ENCODE results near the gene KRT17.
"Not testable (repeated sequence)": the region's sequence is repeated elsewhere in the genome, so short reads cannot be mapped to it uniquely, and the experiment has no call there.

GRCh38 chr17:41628621-41629255 lies 4.4 kb upstream of the KRT17 start:
- not testable (repeated sequence) for TF ChIP-seq CTCF, POLR2A (IDR thresholded peaks at IDR 0.05)
